HG02759 (cell line): ENCODE results near the gene DRICH1.
"Not testable (repeated sequence)": the region's sequence is repeated elsewhere in the genome, so short reads cannot be mapped to it uniquely, and the experiment has no call there.

Experiments
- ATAC-seq: cut with Tn5 transposase; IDR thresholded peaks from one replicate; pipeline ENCODE4 v1.9.1; 2021; ENCODE audit warnings: mild to moderate bottlenecking, moderate library complexity; ENCODE audit not compliant: unreplicated experiment

DRICH1 gene

DNA sequence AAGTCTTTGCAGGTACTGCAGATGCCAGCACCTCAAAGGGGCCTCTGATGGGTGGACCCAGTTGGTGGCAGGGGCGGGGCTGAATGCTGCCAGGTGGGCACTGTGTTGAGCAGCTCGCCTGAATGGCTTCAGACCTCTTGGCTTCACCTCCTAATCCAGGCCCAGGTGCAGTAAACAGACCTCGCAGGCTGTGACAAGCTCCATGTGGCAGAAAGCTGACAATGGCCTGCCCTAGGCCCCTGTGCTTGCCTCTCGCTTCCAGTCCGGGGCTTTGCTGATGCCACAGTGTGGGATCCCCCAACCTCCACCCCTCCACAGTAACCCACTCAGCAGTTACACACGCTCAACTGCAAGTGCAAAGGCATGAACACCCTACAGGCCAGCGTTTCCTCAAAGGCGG, 61.4 kb downstream of the DRICH1 start:
- ATAC-seq: no peak

DNA sequence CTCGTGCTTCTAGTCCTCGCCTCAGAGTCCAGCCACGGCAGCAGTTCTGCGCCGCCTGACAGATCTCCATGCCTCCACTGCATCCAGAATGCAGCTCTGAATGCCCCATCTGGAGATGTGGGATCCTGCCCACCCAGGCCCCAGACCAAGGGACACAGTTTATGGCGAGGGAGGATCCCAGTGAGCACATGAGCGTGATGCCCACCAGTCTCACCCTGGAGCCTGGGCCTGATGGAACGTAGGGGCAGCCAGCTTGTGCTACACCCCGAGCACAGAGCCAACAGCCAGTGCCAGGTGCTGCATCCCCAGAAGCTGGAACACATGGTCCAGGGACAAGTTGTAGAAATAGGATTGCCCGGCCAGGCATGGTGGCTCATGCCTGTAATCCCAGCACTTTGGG, 62.4 kb downstream of the DRICH1 start:
- ATAC-seq: no peak

DNA sequence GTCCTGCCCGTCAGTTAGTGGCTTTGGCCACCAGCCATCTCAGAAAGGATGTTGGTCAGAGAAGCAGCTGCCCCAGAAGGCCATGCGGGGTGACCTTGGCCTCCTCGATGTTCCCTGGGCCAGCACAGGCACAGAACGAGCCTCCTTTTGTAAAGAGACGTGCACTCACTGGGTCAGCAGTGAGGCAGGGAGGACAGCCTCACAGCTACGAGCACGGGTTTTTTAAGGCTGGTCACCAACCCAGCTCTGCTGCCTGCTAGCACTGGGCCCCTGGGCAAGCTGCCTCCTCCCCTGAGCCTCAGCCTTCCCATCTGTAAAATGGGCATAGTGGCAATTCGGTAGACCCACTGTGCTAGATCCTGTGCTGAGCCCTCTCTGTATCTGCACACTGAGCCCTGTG, 62.8 kb downstream of the DRICH1 start:
- ATAC-seq: no peak

DNA sequence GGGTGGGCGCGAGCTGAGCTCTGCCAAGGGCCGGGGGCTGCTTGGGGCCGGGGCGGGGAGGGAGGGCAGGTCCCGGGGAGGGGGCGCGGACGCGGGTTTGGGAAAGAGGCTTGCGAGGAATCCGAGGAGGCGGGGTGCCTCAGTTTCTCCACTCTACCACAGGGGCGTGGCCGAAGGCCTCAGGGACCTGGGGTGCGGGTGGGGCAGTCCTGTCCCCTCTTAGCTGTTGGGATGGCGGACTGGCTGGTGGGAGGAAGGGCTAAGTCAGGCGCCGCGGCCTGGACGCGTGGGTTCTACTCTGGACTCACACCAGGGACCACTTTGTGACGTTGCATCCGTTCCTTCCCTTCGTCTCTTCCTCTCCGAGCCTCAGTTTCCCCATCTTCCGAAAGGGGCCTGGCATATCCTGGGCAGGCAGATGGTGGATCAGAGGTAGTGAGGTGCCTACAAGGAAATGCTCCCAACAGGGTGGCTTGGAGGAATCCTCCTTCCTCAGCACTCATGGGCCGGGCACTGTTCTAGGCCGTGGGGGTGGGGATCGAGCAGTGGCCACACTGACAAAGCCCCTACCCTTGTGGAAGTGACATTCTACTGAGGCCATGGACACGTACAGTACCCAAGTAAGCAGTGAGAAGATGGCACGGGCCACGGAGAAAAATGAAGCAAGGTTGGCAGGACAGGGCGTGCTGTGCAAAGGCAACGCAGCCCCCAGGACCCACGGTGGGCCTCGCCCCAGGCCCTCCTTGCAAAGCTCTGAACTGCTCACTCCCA, 65.2 kb downstream of the DRICH1 start:
- no peak for ATAC-seq

DNA sequence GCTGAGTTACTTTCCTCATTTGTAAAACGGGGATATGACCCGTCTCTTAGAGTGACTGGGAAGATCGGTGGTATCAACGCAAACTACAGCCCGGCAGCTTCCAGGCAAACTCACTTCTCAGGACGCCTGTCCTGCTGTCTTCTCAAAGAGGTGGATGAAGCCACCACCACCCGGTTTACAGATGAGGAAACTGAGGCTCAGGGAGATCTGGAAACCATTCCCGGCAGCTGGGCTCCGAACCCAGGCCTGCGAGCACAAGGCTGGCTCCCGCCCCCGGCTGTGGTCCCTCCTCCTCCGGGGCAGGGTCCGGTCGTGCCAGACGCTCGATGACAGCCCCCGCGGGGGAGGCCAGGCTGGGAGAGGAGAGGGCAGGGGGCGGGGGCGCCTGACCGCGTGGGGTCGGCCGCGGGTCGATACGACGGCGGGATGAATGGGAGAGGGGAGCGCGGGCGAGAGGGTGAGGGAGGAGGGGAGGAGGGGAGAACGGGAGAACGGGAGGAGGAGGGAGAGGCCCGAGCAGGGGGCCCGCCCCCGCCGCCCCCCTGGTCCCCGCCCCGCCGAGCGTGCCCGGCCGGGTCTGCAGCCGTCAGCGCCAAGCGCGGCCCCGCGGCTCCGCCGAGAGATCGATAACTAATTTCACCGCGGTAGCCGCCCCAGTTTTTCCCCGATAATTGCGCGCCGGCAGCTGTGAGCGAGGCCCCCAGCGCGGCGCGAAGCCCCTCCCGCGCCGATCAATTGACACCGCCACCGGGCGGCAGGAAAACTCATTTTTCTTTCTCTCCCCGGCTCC, 66.0 kb downstream of the DRICH1 start:
- ATAC-seq: no peak

DNA sequence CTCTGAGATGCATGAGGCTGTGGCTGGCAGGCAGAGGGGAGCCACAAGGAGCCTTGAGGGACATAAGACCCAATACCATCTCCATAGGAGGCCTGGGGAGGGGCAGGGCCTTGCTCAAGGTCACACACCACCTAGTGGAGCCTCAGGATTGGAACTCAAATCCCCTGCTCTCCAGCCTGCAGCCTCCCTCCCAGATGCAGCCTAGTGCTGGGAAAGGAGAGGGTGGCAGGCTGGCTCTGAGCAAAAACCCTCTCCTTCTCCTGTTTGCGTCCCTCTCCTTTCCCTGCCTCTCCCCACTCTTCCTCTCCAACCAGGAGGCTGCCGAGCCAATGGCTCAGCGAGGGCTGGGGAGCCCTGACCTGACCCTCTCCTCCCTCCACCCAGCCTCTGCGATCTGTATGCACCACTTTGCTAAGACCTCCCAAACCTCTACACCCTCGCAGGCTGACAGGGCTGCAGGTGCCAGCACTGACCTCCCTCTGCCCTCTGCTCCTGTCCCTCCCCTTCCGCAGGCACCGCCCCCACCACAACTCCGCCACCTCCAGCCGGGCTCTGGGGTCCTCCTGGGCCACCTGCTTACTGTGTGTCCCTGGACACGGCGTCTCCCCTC, 66.7 kb downstream of the DRICH1 start:
- no peak for ATAC-seq

DNA sequence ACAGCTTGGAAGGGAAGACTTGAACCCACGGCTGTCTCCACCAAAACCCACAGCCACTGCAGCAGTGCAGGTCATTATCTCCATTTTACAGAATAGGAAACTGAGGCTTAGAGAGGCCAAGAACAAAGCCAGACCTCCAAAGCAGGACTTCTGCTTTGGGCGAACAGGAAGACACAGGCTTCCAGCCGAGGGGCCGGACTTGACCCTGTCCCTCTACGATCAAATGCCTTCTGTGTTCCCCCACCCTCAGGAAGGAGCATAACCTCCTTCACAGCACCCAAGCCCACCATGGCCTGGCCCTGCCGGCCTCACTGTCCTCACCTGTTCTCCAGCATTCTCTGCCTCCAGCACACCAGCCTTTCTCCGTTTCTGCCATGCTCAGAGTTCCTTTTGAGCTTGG, 67.8 kb downstream of the DRICH1 start:
- no peak for ATAC-seq

DNA sequence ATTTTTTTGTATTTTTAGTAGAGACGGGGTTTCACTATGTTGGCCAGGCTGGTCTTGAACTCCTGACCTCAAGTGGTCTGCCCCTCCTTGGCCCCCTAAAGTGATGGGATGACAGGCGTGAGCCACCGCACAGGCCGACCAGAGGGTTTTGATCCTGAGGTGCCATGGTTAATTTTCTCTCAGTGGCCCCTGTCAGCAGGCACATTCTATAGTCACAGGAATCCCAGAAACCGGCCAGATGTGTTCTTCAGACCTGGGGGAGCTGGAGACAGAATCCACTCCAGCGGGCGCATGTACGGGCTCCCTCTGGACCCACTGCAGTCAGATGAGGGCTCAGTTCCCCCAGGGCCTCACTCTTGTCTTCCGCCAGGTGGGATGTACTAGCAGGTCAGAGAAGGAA, 69.0 kb downstream of the DRICH1 start:
- no peak for ATAC-seq

DNA sequence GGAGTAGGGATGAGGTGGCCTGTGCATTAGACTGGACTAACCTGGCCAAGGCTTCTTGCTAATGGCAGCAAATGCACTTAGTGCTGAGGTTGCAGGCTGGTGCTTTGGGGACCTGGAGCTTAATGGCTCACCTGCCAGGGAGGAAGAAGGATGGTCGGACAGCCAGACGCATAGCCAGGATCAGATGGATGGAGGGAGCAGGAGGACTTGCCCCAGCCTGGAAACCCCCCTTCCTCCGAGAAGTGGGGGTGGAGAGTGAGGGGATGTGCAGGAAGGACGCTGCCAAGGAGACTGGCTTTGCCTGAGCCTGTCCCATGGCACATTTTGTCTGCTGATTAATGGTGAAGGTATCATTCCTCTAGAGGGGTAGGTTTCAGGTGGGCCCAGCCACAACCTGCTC, 69.9 kb downstream of the DRICH1 start:
- no peak for ATAC-seq

DNA sequence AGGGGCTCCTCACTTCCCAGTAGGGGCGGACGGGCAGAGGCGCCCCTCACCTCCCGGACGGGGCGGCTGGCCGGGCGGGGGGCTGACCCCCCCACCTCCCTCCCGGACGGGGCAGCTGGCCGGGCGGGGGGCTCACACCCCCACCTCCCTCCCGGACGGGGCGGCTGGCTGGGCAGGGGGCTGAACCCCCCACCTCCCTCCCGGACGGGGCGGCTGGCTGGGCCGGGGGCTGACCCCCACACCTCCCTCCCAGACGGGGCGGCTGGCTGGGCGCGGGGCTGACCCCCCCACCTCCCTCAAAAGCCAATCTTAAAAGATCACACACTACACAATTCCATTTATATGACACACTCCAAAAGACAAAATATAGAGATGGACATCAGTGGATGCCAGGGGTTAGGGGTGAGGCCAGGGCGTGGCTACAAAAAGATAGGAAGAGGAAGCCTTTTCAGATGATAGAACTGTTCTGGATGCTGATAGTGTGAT, 71.1 kb downstream of the DRICH1 start:
- not testable (repeated sequence) for ATAC-seq

DNA sequence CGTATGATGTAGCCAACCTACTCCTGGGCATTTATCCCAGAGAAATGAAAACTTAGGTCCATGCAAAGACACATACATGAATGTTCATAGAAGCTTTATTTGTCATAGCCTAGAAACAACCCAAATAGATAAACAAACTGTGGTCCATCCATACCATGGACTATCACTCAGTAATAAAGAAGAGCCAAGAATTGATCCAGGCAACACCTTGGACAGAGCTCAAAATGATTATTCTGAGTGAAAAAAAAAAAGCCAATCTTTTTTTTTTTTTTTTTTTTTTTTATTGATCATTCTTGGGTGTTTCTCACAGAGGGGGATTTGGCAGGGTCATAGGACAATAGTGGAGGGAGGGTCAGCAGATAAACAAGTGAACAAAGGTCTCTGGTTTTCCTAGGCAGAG, 71.9 kb downstream of the DRICH1 start:
- not testable (repeated sequence) for ATAC-seq
